GM23248 (cell line): ENCODE results near the gene HDAC2. TPM values are rescaled to one million over a fixed set of nuclear protein-coding genes. Genes with fewer than 3 reads are reported as not detected.

Experiments used
- DNase-seq: peaks from one replicate; pipeline ENCODE4 v3.0.0-alpha.2; 2015
- H2AFZ ChIP-seq: fragments of 200-600 bp; sonication (generic); 2 replicates; pipeline ENCODE4 v1.6.1; 2016; ENCODE audit warnings: antibody characterized with exemption
- H3F3A ChIP-seq: fragments of 200-600 bp; sonication (generic); 2 replicates; pipeline ENCODE4 v1.6.1; 2016; ENCODE audit warnings: mild to moderate bottlenecking, antibody characterized with exemption, mixed run types; ENCODE audit not compliant: insufficient read depth
- H3K27ac ChIP-seq: fragments of 200-600 bp; sonication (generic); 2 replicates; pipeline ENCODE4 v1.5.1; 2016; ENCODE audit warnings: mild to moderate bottlenecking
- H3K27me3 ChIP-seq: fragments of 200-600 bp; sonication (generic); replicated peaks from 2 replicates; pipeline ENCODE4 v1.6.1; 2016; ENCODE audit warnings: mild to moderate bottlenecking; ENCODE audit not compliant: insufficient read depth
- H3K36me3 ChIP-seq: fragments of 200-600 bp; sonication (generic); 2 replicates; pipeline ENCODE4 v1.6.1; 2016; ENCODE audit warnings: low read depth, mild to moderate bottlenecking
- H3K4me1 ChIP-seq: fragments of 200-600 bp; sonication (generic); 2 replicates; pipeline ENCODE4 v1.6.1; 2016; ENCODE audit warnings: mild to moderate bottlenecking; ENCODE audit not compliant: insufficient read depth
- H3K4me2 ChIP-seq: fragments of 200-600 bp; sonication (generic); one replicate; pipeline ENCODE4 v1.6.1; 2016; ENCODE audit warnings: mild to moderate bottlenecking; ENCODE audit not compliant: unreplicated experiment
- H3K4me3 ChIP-seq: fragments of 200-600 bp; sonication (generic); 2 replicates; pipeline ENCODE4 v1.5.1; 2016; ENCODE audit warnings: mild to moderate bottlenecking
- H3K79me2 ChIP-seq: fragments of 200-600 bp; sonication (generic); 2 replicates; pipeline ENCODE4 v1.6.1; 2016; ENCODE audit warnings: mild to moderate bottlenecking; ENCODE audit not compliant: insufficient read depth
- H3K9ac ChIP-seq: fragments of 200-600 bp; sonication (generic); 2 replicates; pipeline ENCODE4 v1.6.1; 2016; ENCODE audit warnings: mild to moderate bottlenecking
- H3K9me2 ChIP-seq: fragments of 200-600 bp; sonication (generic); 2 replicates; pipeline ENCODE4 v1.6.1; 2016; ENCODE audit warnings: mixed run types, mild to moderate bottlenecking, moderate library complexity; ENCODE audit not compliant: insufficient read depth
- H3K9me3 ChIP-seq: fragments of 200-600 bp; sonication (generic); one replicate; pipeline ENCODE4 v1.6.1; 2017; ENCODE audit warnings: low read depth
- H4K20me1 ChIP-seq: fragments of 200-600 bp; sonication (generic); 2 replicates; pipeline ENCODE4 v1.6.0; 2016; ENCODE audit not compliant: insufficient read depth
- EZH2 ChIP-seq: fragments of 200-600 bp; sonication (generic); IDR thresholded peaks from 2 replicates; pipeline ENCODE4 v1.6.1; 2018; ENCODE audit warnings: antibody characterized with exemption, mild to moderate bottlenecking; ENCODE audit not compliant: insufficient read depth, poor library complexity, severe bottlenecking
- EZH2phosphoT487 ChIP-seq: fragments of 200-600 bp; sonication (generic); IDR thresholded peaks from 2 replicates; pipeline ENCODE4 v1.6.1; 2018; ENCODE audit warnings: antibody characterized with exemption, moderate library complexity, mild to moderate bottlenecking, low read depth; ENCODE audit not compliant: insufficient read depth
- WGBS, 2 experiments: methylation state at CpG; one replicate each; pipeline ENCODE4 v1.1.6; 2015 to 2017; ENCODE audit warnings: low lambda C conversion rate in 2 of 2, low coverage in 1 of 2; ENCODE audit errors: missing lambda C conversion rate in 2 of 2; 5-methylcytosine and 5-hydroxymethylcytosine counted together
- in situ Hi-C: fragments of 300-500 bp; cut with MboI; formaldehyde crosslinking; loops from 2 replicates; pipeline ENCODE4 v1.15.0; 2020
- polyA plus RNA-seq: library from polyadenylated mRNA; unstranded; fragments of >200 nt; fragmentation: Nextera tagmentation; extraction: Ambion mirVana; gene quantifications from 2 replicates; pipeline ENCODE4 v1.2.1, GENCODE V29; 2016
- total RNA-seq: library from RNA; depleted of rRNA; stranded (reverse); fragments of >200 nt; shearing (Covaris generic); gene quantifications from 2 replicates; pipeline ENCODE4 v1.2.3, GENCODE V29; 2014

Gene HDAC2
- total and polyA plus RNA-seq, 2 experiments from 2014 or later, result 29.4 to 97.4 TPM

- H3K4me2 ChIP-seq, result no peak overlapping the region
- in situ Hi-C loops, result no loop called here
- no peaks in the 10 kb centered on the region for H3K9me3 ChIP-seq
- no peaks in the 10 kb centered on the region for H3F3A ChIP-seq
- H2AFZ ChIP-seq, result no peak overlapping the region
- H4K20me1 ChIP-seq, result no peaks in the 10 kb centered on the region
- WGBS, 2 experiments, result 67 to 73% methylated on average over 2 of the region's 2 CpGs
- no peaks in the 10 kb centered on the region for H3K79me2 ChIP-seq
- H3K4me3 ChIP-seq, result no peak overlapping the region
- H3K36me3 ChIP-seq, result no peaks in the 10 kb centered on the region
- H3K27ac ChIP-seq, result no peak overlapping the region
- DNase-seq, result no peak
- H3K27me3 ChIP-seq, result no peaks in the 10 kb centered on the region
- TF ChIP-seq EZH2phosphoT487 (no peak), EZH2 (no peak)
- H3K9me2 ChIP-seq, result no peaks in the 10 kb centered on the region
- no peak overlapping the region for H3K9ac ChIP-seq
- H3K4me1 ChIP-seq, result no peaks in the 10 kb centered on the region
These were observed 39.6 kb upstream of the HDAC2 start for GRCh38 chr6:114010540-114010939.

- Histone ChIP-seq H3K4me2 (no peak overlapping the region), H3K9me3 (no peaks in the 10 kb centered on the region), H3K79me2 (no peaks in the 10 kb centered on the region), H3K9me2 (no peaks in the 10 kb centered on the region), H3F3A (no peaks in the 10 kb centered on the region), H4K20me1 (no peaks in the 10 kb centered on the region), H3K4me3 (no peak overlapping the region), H2AFZ (no peak overlapping the region), H3K27me3 (no peaks in the 10 kb centered on the region), H3K36me3 (no peaks in the 10 kb centered on the region), H3K9ac (no peak overlapping the region), H3K4me1 (no peaks in the 10 kb centered on the region), H3K27ac (no peak overlapping the region)
- 51 to 58% methylated on average over 2 of the region's 2 CpGs for WGBS, 2 experiments
- no peak for DNase-seq
- TF ChIP-seq EZH2phosphoT487, result no peak
- in situ Hi-C loops, result no loop called here
These were observed 38.2 kb upstream of the HDAC2 start for GRCh38 chr6:114009192-114009591.

GRCh38 chr6:114008331-114008730, 37.4 kb upstream of the HDAC2 start:
- no peaks in the 10 kb centered on the region for H3K79me2 ChIP-seq
- WGBS, 2 experiments, result 72 to 74% methylated on average over 4 of the region's 4 CpGs
- H3F3A ChIP-seq, result no peaks in the 10 kb centered on the region
- in situ Hi-C loops, result no loop called here
- no peaks in the 10 kb centered on the region for H3K36me3 ChIP-seq
- peak overlapping the region; percentile 50 for H2AFZ ChIP-seq
- no peak overlapping the region for H3K27ac ChIP-seq
- no peaks in the 10 kb centered on the region for H3K9me2 ChIP-seq
- no peaks in the 10 kb centered on the region for H3K9me3 ChIP-seq
- DNase-seq, result no peak
- TF ChIP-seq EZH2 (no peak), EZH2phosphoT487 (no peak)
- no peak overlapping the region for H3K4me2 ChIP-seq
- peak overlapping the region; percentile 38; the same call in 1 of the 2 replicates for H3K4me3 ChIP-seq
- H3K9ac ChIP-seq, result no peak overlapping the region
- no peaks in the 10 kb centered on the region for H3K4me1 ChIP-seq
- H3K27me3 ChIP-seq, result no peaks in the 10 kb centered on the region
- no peaks in the 10 kb centered on the region for H4K20me1 ChIP-seq

GRCh38 chr6:114007516-114007915, 36.6 kb upstream of the HDAC2 start:
- H2AFZ ChIP-seq, result no peak overlapping the region
- no peaks in the 10 kb centered on the region for H3K9me3 ChIP-seq
- no peak for DNase-seq
- H3K27me3 ChIP-seq, result no peaks in the 10 kb centered on the region
- no peaks in the 10 kb centered on the region for H3K4me1 ChIP-seq
- WGBS, 2 experiments, result 94 to 96% methylated on average over 2 of the region's 2 CpGs
- no peaks in the 10 kb centered on the region for H3K36me3 ChIP-seq
- no peak overlapping the region for H3K4me2 ChIP-seq
- H3K27ac ChIP-seq, result no peak overlapping the region
- no peaks in the 10 kb centered on the region for H3K9me2 ChIP-seq
- no peak overlapping the region for H3K9ac ChIP-seq
- H4K20me1 ChIP-seq, result no peaks in the 10 kb centered on the region
- no peaks in the 10 kb centered on the region for H3F3A ChIP-seq
- H3K4me3 ChIP-seq, result no peak overlapping the region
- TF ChIP-seq EZH2 (no peak), EZH2phosphoT487 (no peak)
- no peaks in the 10 kb centered on the region for H3K79me2 ChIP-seq
- in situ Hi-C loops, result no loop called here

GRCh38 chr6:114001354-114001753, 30.4 kb upstream of the HDAC2 start:
- Histone ChIP-seq H3K9me2 (no peaks in the 10 kb centered on the region), H3K9me3 (no peaks in the 10 kb centered on the region), H3F3A (peaks cover 13% of the 10 kb centered on the region; the same call in 1 of the 2 replicates), H3K36me3 (no peaks in the 10 kb centered on the region), H3K27me3 (no peaks in the 10 kb centered on the region), H3K27ac (no peak overlapping the region), H3K4me2 (no peak overlapping the region), H2AFZ (no peak overlapping the region), H3K79me2 (no peaks in the 10 kb centered on the region), H3K9ac (no peak overlapping the region), H4K20me1 (no peaks in the 10 kb centered on the region), H3K4me3 (no peak overlapping the region), H3K4me1 (peaks cover 23% of the 10 kb centered on the region)
- no peak for TF ChIP-seq EZH2
- TF ChIP-seq EZH2phosphoT487, result no peak
- no peak for DNase-seq
- in situ Hi-C loops, result no loop called here
